ENCODE results near the gene MX2.
"Not testable (repeated sequence)": the region's sequence is repeated elsewhere in the genome, so short reads cannot be mapped to it uniquely, and the experiment has no call there.

GRCh38 chr21:41423305-41423636, 61.4 kb downstream of the MX2 start:
- TF ChIP-seq CTCF (conservative IDR thresholded peaks at IDR 0.05; ENCODE audit: low read depth, low read length); EZH2 (IDR thresholded peaks at IDR 0.05; ENCODE audit: low read length, unreplicated experiment); EZH2phosphoT487 (IDR thresholded peaks at IDR 0.05; ENCODE audit: borderline replicate concordance, low read length): not testable (repeated sequence)
